ENCODE data around the gene KCNN3. TPM values are rescaled to one million over a fixed set of nuclear protein-coding genes. Genes with fewer than 3 reads are reported as not detected.

KCNN3 gene
- total and polyA plus RNA-seq, 2 of the 8 experiments (the other 6 are each of a cell fraction or from before 2014, with no cell fraction given), result 2.8 to 3.7 TPM

DNA sequence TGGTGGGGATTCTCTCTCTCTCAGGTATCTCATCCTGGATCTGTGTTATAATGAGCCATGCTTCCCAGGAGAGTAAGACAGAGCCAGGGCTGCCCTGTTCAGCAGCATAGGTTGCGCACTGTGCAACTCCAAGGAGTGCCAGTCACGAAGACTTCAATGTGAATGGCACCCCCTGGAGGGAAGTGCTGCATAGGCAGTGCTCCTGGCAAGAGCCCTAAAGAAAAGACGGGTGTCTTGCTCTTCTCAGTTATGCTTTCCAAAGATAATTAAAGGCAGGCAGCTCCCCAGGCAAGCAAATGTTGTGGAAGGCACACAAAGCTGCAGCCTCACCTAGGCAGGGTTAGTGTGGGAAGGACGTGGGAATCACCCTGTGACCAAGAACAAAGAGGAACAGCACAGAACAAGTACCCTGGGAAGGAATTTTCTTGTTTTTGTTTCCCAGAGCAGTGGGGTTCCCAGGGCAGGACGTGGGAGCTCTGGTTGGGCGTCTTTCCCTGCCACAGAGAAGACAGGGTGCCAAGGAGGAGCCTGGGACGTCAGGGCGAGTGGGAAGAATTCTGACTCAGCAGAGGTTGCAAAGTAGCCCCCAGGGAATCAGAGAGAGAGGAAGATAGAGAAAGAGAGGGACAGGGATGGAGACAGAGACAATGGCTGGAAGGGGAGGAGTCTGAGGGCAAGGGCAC lies 120.9 kb downstream of the KCNN3 start:
- H2BK20ac ChIP-seq (ENCODE audit: low read length), result no peak overlapping the region
- H3K4ac ChIP-seq (replicated peaks; ENCODE audit: insufficient read length, low read depth, low read length), result no peak overlapping the region
- no peak overlapping the region for H2BK5ac ChIP-seq (ENCODE audit: low read depth, low read length)
- no peak overlapping the region for H2BK15ac ChIP-seq (ENCODE audit: low read length)
- H4K8ac ChIP-seq (ENCODE audit: extremely low read depth, insufficient read depth, low read length), result no peak overlapping the region
- no peak overlapping the region for H3K27ac ChIP-seq (ENCODE audit: low read depth, low read length)
- H3K27me3 ChIP-seq (replicated peaks in 1 of 4; ENCODE audit: control insufficient read depth in 3 of 4, extremely low read depth in 1 of 4, insufficient read depth in 3 of 4, low read length in 3 of 4), result no peaks in the 10 kb centered on the region
- H4K20me1 ChIP-seq (replicated peaks in 1 of 2; ENCODE audit: control insufficient read depth in 1 of 2, insufficient read depth in 2 of 2, low read length in 2 of 2), result no peaks in the 10 kb centered on the region
- no peak overlapping the region for H3K4me2 ChIP-seq (ENCODE audit: insufficient read depth in 1 of 2, low read depth in 2 of 2, low read length in 2 of 2)
- WGBS, 2 experiments (ENCODE audit: extremely low coverage in 1 of 2, insufficient coverage in 1 of 2, insufficient read length in 1 of 2, insufficient replicate concordance in 2 of 2, low coverage in 1 of 2, low lambda C conversion rate in 2 of 2, missing lambda C conversion rate in 1 of 2), result 54% methylated on average over 7 of the region's 8 CpGs; no CpG with 5 or more reads in 1 of the 2 experiments
- no peaks in the 10 kb centered on the region for H3K79me1 ChIP-seq (ENCODE audit: low read depth, low read length)
- H2AK5ac ChIP-seq (ENCODE audit: low read depth, low read length), result no peak overlapping the region
- no peak overlapping the region for H4K5ac ChIP-seq (ENCODE audit: insufficient read length, low read depth, low read length)
- no peak overlapping the region for H2BK120ac ChIP-seq (replicated peaks; ENCODE audit: low read depth, low read length)
- no peak overlapping the region for H3K9ac ChIP-seq (replicated peaks in 1 of 4; ENCODE audit: extremely low read depth in 1 of 4, low read depth in 3 of 4, low read length in 3 of 4)
- no peak overlapping the region for H3K23ac ChIP-seq (ENCODE audit: insufficient read length)
- no peak for FAIRE-seq
- no peak overlapping the region for H4K91ac ChIP-seq (replicated peaks; ENCODE audit: insufficient read length, low read length)
- no peaks in the 10 kb centered on the region for H3K79me2 ChIP-seq (ENCODE audit: control insufficient read depth in 1 of 2, insufficient read depth in 2 of 2, low read length in 2 of 2)
- H2AFZ ChIP-seq (ENCODE audit: low read length), result no peak overlapping the region
- DNase-seq (ENCODE audit: low read depth in 1 of 2, low spot score in 2 of 2), result no peak
- H2BK12ac ChIP-seq (ENCODE audit: low read depth, low read length), result no peak overlapping the region
- H3K18ac ChIP-seq (ENCODE audit: extremely low read depth, low read length), result peak overlapping the region; percentile 71
- POLR2A ChIA-PET (ENCODE audit: partially characterized antibody), result interaction anchor here (1.0 kb wide), 1 partner anchor 144 kb away, joined by 3 read pairs; no protein-coding TSS in a partner anchor
- H3K4me1 ChIP-seq (replicated peaks in 1 of 4; ENCODE audit: control insufficient read depth in 3 of 4, insufficient read depth in 4 of 4, low read length in 3 of 4), result peaks cover 0 to 21% (median 11%) of the 10 kb centered on the region in 4 experiments; a peak in 6 of 7 replicates
- H3K4me3 ChIP-seq (ENCODE audit: extremely low read depth in 1 of 4, insufficient read depth in 2 of 4, low read depth in 3 of 4, low read length in 4 of 4), result no peak overlapping the region
- no peak overlapping the region for H3K56ac ChIP-seq (replicated peaks; ENCODE audit: insufficient read length, low read depth, low read length)
- no peak overlapping the region for H3K14ac ChIP-seq (ENCODE audit: insufficient read length)
- CTCF ChIA-PET (ENCODE audit: partially characterized antibody), result interaction anchor here (0.8 to 3.0 kb wide), 8 partner anchors 11 to 337 kb away, joined by 3 to 34 read pairs (median 4); no protein-coding TSS in a partner anchor
- no peaks in the 10 kb centered on the region; a peak in 2 of 8 replicates for H3K36me3 ChIP-seq (ENCODE audit: control insufficient read depth in 2 of 4, insufficient read depth in 4 of 4, low read length in 3 of 4)
- H3K23me2 ChIP-seq (ENCODE audit: low read depth, low read length), result no peaks in the 10 kb centered on the region
- no peaks in the 10 kb centered on the region for H3K9me3 ChIP-seq (ENCODE audit: insufficient read depth in 2 of 2, low read depth in 1 of 2, low read length in 1 of 2)
- TF ChIP-seq HDAC6 (IDR thresholded peaks at IDR 0.05; ENCODE audit: low read depth, low read length) (no peak), BRCA1 (IDR thresholded peaks at IDR 0.05; ENCODE audit: low read depth, low read length) (no peak), MAFK (IDR thresholded peaks at IDR 0.05; ENCODE audit: low read depth, low read length) (peak; percentile 15; the same call in 1 of the 2 replicates), RAD21 (IDR thresholded peaks at IDR 0.05 in 1 of 2, conservative IDR thresholded peaks at IDR 0.05 in 1 of 2; ENCODE audit: low read depth in 2 of 2, low read length in 2 of 2) (peak; percentile 30 to 51; a peak in 3 of 4 replicates), HDAC2 (IDR thresholded peaks at IDR 0.05; ENCODE audit: borderline replicate concordance in 1 of 2, low read depth in 2 of 2, low read length in 2 of 2) (0 out of 4 replicates have a peak, but pooled peaks of 1 of the 2 experiments have one; percentile 55), TCF12 (IDR thresholded peaks at IDR 0.05; ENCODE audit: low read depth, low read length) (no peak)
- TF ChIP-seq, protein P1, sequence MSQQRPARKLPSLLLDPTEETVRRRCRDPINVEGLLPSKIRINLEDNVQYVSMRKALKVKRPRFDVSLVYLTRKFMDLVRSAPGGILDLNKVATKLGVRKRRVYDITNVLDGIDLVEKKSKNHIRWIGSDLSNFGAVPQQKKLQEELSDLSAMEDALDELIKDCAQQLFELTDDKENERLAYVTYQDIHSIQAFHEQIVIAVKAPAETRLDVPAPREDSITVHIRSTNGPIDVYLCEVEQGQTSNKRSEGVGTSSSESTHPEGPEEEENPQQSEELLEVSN (IDR thresholded peaks at IDR 0.05), result no peak
- TF ChIP-seq, protein P2, sequence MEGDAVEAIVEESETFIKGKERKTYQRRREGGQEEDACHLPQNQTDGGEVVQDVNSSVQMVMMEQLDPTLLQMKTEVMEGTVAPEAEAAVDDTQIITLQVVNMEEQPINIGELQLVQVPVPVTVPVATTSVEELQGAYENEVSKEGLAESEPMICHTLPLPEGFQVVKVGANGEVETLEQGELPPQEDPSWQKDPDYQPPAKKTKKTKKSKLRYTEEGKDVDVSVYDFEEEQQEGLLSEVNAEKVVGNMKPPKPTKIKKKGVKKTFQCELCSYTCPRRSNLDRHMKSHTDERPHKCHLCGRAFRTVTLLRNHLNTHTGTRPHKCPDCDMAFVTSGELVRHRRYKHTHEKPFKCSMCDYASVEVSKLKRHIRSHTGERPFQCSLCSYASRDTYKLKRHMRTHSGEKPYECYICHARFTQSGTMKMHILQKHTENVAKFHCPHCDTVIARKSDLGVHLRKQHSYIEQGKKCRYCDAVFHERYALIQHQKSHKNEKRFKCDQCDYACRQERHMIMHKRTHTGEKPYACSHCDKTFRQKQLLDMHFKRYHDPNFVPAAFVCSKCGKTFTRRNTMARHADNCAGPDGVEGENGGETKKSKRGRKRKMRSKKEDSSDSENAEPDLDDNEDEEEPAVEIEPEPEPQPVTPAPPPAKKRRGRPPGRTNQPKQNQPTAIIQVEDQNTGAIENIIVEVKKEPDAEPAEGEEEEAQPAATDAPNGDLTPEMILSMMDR (IDR thresholded peaks at IDR 0.05; ENCODE audit: control extremely low read depth in 1 of 3, insufficient read depth in 1 of 3, low read depth in 1 of 3, low read length in 3 of 3), result peak; percentile 15 to 56 (median 38); a peak in 3 of 4 replicates
